ENCODE data around the gene MSL1. TPM values are rescaled to one million over a fixed set of nuclear protein-coding genes. Genes with fewer than 3 reads are reported as not detected.

The MSL1 gene
- total RNA-seq, 1 donor from 2014 or later = 86.8 TPM

- H3K27ac Mint-ChIP-seq (ENCODE audit: unreplicated experiment) = no peak overlapping the region
- H3K4me3 Mint-ChIP-seq (ENCODE audit: unreplicated experiment) = no peak overlapping the region
- H3K9me3 Mint-ChIP-seq (ENCODE audit: unreplicated experiment) = no peaks in the 10 kb centered on the region
- DNase-seq (ENCODE audit: extremely low spot score, unreplicated experiment) = no peak
- peaks cover 35% of the 10 kb centered on the region for H3K4me1 Mint-ChIP-seq (ENCODE audit: unreplicated experiment)
- no peak for TF ChIP-seq CTCF (IDR thresholded peaks at IDR 0.05)
- no peaks in the 10 kb centered on the region for H3K36me3 Mint-ChIP-seq (ENCODE audit: unreplicated experiment)
- no peaks in the 10 kb centered on the region for H3K27me3 Mint-ChIP-seq (ENCODE audit: unreplicated experiment)
Measured at GRCh38 chr17:40106760-40107521, 14.8 kb upstream of the MSL1 start.

- TF ChIP-seq CTCF (IDR thresholded peaks at IDR 0.05) = no peak
- H3K4me1 Mint-ChIP-seq (ENCODE audit: unreplicated experiment) = peaks cover 40% of the 10 kb centered on the region
- no peaks in the 10 kb centered on the region for H3K36me3 Mint-ChIP-seq (ENCODE audit: unreplicated experiment)
- H3K27ac Mint-ChIP-seq (ENCODE audit: unreplicated experiment) = peak overlapping the region; percentile 53
- H3K27me3 Mint-ChIP-seq (ENCODE audit: unreplicated experiment) = no peaks in the 10 kb centered on the region
- H3K4me3 Mint-ChIP-seq (ENCODE audit: unreplicated experiment) = no peak overlapping the region
- H3K9me3 Mint-ChIP-seq (ENCODE audit: unreplicated experiment) = no peaks in the 10 kb centered on the region
- no peak for DNase-seq (ENCODE audit: extremely low spot score, unreplicated experiment)
Measured at GRCh38 chr17:40107522-40108174, 14.1 kb upstream of the MSL1 start.

- Mint-ChIP-seq H3K27me3 (ENCODE audit: unreplicated experiment) (no peaks in the 10 kb centered on the region), H3K4me3 (ENCODE audit: unreplicated experiment) (no peak overlapping the region), H3K4me1 (ENCODE audit: unreplicated experiment) (peaks cover 48% of the 10 kb centered on the region), H3K36me3 (ENCODE audit: unreplicated experiment) (no peaks in the 10 kb centered on the region), H3K27ac (ENCODE audit: unreplicated experiment) (no peak overlapping the region), H3K9me3 (ENCODE audit: unreplicated experiment) (no peaks in the 10 kb centered on the region)
- DNase-seq (ENCODE audit: extremely low spot score, unreplicated experiment) = no peak
- TF ChIP-seq CTCF (IDR thresholded peaks at IDR 0.05) = no peak
Measured at GRCh38 chr17:40108970-40109824, 12.6 kb upstream of the MSL1 start.

GRCh38 chr17:40110026-40110845 is 11.5 kb upstream of the MSL1 start:
- H3K27me3 Mint-ChIP-seq (ENCODE audit: unreplicated experiment) = no peaks in the 10 kb centered on the region
- no peak overlapping the region for H3K27ac Mint-ChIP-seq (ENCODE audit: unreplicated experiment)
- peaks cover 58% of the 10 kb centered on the region for H3K4me1 Mint-ChIP-seq (ENCODE audit: unreplicated experiment)
- no peaks in the 10 kb centered on the region for H3K36me3 Mint-ChIP-seq (ENCODE audit: unreplicated experiment)
- no peak overlapping the region for H3K4me3 Mint-ChIP-seq (ENCODE audit: unreplicated experiment)
- no peak for DNase-seq (ENCODE audit: extremely low spot score, unreplicated experiment)
- no peaks in the 10 kb centered on the region for H3K9me3 Mint-ChIP-seq (ENCODE audit: unreplicated experiment)
- no peak for TF ChIP-seq CTCF (IDR thresholded peaks at IDR 0.05)

Measured in osteocyte (in vitro differentiated cells).